ENCODE results near the gene NCOA7.

Gene NCOA7

DNA sequence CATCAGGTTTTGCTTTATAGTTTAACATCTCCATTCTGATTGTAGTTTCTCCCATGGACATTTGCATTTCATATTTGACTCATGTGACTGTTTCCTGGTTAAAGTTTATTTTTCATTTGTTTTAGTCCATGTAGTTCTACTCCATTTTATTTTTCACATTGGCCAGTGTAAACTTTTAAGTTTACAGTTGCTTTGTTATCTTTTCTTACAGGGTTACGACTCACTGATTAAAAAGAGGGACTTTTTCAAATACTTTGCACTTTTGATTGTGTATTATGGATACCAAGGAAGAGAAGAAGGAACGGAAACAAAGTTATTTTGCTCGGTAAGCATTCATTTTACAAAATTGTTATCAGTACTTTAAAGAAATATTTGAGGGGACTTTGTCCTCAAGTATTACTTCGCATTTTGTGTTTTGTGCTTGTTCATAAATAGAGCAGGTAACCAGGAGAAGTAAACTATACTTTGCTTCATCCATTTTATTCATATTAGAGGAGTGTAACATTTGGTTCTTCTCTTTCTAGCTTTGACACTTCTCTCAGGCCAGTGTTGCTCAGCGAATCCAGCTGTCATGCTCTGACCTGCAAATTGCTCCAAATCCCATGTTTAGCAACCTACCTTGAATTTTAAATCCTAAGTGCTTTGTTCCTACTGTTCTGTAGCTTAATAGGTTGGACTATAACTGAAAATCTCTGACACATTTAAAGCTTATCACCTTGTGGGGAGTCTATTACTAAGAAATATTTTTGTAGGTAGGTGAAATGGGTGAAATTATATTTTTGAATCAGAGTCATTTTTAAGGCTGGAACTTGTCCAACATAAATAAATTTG, 24.5 kb downstream of the NCOA7 start:
- no peak for ATAC-seq (ENCODE audit: insufficient read depth, low read depth)
- Histone ChIP-seq H2AFZ (ENCODE audit: low read depth, low read length) (no peak overlapping the region), H3K27ac (ENCODE audit: low read length) (no peak overlapping the region), H3K9me3 (ENCODE audit: insufficient read depth, low read length, severe bottlenecking) (no peaks in the 10 kb centered on the region), H3K4me2 (ENCODE audit: insufficient read depth, low read length) (no peak overlapping the region), H3K36me3 (ENCODE audit: insufficient read depth, low read length) (peaks cover 24% of the 10 kb centered on the region), H3K9ac (ENCODE audit: low read depth, low read length) (no peak overlapping the region), H3K27me3 (ENCODE audit: insufficient read depth, low read length, poor library complexity) (no peaks in the 10 kb centered on the region), H3K4me3 (ENCODE audit: low read depth in 1 of 2, low read length in 2 of 2) (no peak overlapping the region), H3K4me1 (ENCODE audit: insufficient read depth, low read length) (peaks cover 6% of the 10 kb centered on the region), H4K20me1 (ENCODE audit: insufficient read depth, low read length) (peaks cover 8% of the 10 kb centered on the region; the same call in 1 of the 2 replicates), H3K79me2 (ENCODE audit: insufficient read depth, low read length) (peaks cover 20% of the 10 kb centered on the region)
- TF ChIP-seq EZH2 (IDR thresholded peaks at IDR 0.05; ENCODE audit: borderline replicate concordance, low read depth, low read length, severe bottlenecking) = no peak
- TF ChIP-seq, protein P1, sequence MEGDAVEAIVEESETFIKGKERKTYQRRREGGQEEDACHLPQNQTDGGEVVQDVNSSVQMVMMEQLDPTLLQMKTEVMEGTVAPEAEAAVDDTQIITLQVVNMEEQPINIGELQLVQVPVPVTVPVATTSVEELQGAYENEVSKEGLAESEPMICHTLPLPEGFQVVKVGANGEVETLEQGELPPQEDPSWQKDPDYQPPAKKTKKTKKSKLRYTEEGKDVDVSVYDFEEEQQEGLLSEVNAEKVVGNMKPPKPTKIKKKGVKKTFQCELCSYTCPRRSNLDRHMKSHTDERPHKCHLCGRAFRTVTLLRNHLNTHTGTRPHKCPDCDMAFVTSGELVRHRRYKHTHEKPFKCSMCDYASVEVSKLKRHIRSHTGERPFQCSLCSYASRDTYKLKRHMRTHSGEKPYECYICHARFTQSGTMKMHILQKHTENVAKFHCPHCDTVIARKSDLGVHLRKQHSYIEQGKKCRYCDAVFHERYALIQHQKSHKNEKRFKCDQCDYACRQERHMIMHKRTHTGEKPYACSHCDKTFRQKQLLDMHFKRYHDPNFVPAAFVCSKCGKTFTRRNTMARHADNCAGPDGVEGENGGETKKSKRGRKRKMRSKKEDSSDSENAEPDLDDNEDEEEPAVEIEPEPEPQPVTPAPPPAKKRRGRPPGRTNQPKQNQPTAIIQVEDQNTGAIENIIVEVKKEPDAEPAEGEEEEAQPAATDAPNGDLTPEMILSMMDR (IDR thresholded peaks at IDR 0.05; ENCODE audit: borderline replicate concordance, extremely low read depth, low read length, poor library complexity, severe bottlenecking) = no peak
- DNase-seq = no peak

DNA sequence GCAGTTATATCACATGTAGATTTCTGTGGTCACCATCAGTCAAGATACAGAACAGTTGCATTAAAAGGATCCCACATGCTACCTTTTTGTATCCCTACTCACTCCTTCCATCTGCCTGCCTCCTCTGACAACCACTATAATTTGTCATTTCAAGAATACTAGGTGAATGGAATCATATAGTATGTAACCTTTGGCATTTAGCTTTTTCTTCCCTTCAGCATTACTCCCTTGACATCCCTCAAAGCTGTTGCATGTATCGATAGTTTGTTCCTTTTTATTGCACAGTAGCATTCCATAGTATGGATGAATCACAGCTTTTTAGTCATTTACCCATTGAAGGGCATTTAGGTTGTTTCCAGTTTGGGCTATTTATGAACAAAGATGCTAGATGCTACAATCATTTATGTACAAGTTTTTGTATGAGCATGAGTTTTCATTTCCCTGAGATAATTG, 26.1 kb downstream of the NCOA7 start:
- Histone ChIP-seq H3K4me3 (ENCODE audit: low read depth in 1 of 2, low read length in 2 of 2) (no peak overlapping the region), H2AFZ (ENCODE audit: low read depth, low read length) (no peak overlapping the region), H3K36me3 (ENCODE audit: insufficient read depth, low read length) (peaks cover 39% of the 10 kb centered on the region)

DNA sequence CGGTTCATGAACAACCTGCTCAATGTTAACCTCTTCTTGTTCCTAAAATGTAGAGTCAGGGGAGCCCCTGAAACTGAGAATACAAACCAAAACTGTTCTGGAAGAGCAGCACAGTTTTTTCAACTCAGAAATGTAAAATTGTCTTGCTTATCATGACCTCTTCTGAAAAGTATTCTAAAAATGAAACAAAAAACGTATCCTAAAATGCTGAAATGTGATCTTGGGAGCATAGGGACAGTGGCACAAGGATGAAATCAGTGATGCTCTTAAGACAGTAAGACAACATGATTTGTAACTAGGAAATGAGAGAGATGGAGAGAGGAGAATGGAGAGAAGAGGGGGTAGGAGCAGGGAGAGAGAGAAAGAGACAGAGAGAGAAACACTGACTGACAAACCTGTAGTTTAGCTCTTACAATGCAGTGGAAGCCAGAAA, 27.5 kb downstream of the NCOA7 start:
- H3K27ac ChIP-seq (ENCODE audit: low read length) = no peak overlapping the region
- H3K9me3 ChIP-seq (ENCODE audit: insufficient read depth, low read length, severe bottlenecking) = no peaks in the 10 kb centered on the region
- TF ChIP-seq, protein P1 (IDR thresholded peaks at IDR 0.05; ENCODE audit: borderline replicate concordance, extremely low read depth, low read length, poor library complexity, severe bottlenecking) = no peak
- no peak for TF ChIP-seq EZH2 (IDR thresholded peaks at IDR 0.05; ENCODE audit: borderline replicate concordance, low read depth, low read length, severe bottlenecking)
- H3K9ac ChIP-seq (ENCODE audit: low read depth, low read length) = no peak overlapping the region
- no peak overlapping the region for H3K4me3 ChIP-seq (ENCODE audit: low read depth in 1 of 2, low read length in 2 of 2)
- no peaks in the 10 kb centered on the region for H3K27me3 ChIP-seq (ENCODE audit: insufficient read depth, low read length, poor library complexity)
- H3K36me3 ChIP-seq (ENCODE audit: insufficient read depth, low read length) = peaks cover 39% of the 10 kb centered on the region
- H3K79me2 ChIP-seq (ENCODE audit: insufficient read depth, low read length) = peaks cover 5% of the 10 kb centered on the region; the same call in 1 of the 2 replicates
- DNase-seq = no peak
- peaks cover 2% of the 10 kb centered on the region; the same call in 1 of the 2 replicates for H4K20me1 ChIP-seq (ENCODE audit: insufficient read depth, low read length)
- H3K4me2 ChIP-seq (ENCODE audit: insufficient read depth, low read length) = no peak overlapping the region
- H2AFZ ChIP-seq (ENCODE audit: low read depth, low read length) = no peak overlapping the region
- H3K4me1 ChIP-seq (ENCODE audit: insufficient read depth, low read length) = peaks cover 6% of the 10 kb centered on the region
- no peak for ATAC-seq (ENCODE audit: insufficient read depth, low read depth)

More for the DNA sequence above, 26.1 kb downstream of the NCOA7 start:
- no peak overlapping the region for H3K4me2 ChIP-seq (ENCODE audit: insufficient read depth, low read length)
- H4K20me1 ChIP-seq (ENCODE audit: insufficient read depth, low read length) = peaks cover 5% of the 10 kb centered on the region; the same call in 1 of the 2 replicates
- H3K27ac ChIP-seq (ENCODE audit: low read length) = no peak overlapping the region
- ATAC-seq (ENCODE audit: insufficient read depth, low read depth) = no peak
- no peak overlapping the region for H3K9ac ChIP-seq (ENCODE audit: low read depth, low read length)
- no peaks in the 10 kb centered on the region for H3K9me3 ChIP-seq (ENCODE audit: insufficient read depth, low read length, severe bottlenecking)
- no peaks in the 10 kb centered on the region for H3K27me3 ChIP-seq (ENCODE audit: insufficient read depth, low read length, poor library complexity)
- peaks cover 16% of the 10 kb centered on the region for H3K79me2 ChIP-seq (ENCODE audit: insufficient read depth, low read length)
- TF ChIP-seq, protein P1 (IDR thresholded peaks at IDR 0.05; ENCODE audit: borderline replicate concordance, extremely low read depth, low read length, poor library complexity, severe bottlenecking) = no peak
- TF ChIP-seq EZH2 (IDR thresholded peaks at IDR 0.05; ENCODE audit: borderline replicate concordance, low read depth, low read length, severe bottlenecking) = no peak
- no peak for DNase-seq
- peaks cover 6% of the 10 kb centered on the region for H3K4me1 ChIP-seq (ENCODE audit: insufficient read depth, low read length)

Data from DND-41 (cell line).